Measurements from ENCODE around the gene DNAL4.

- TF ChIP-seq POLR2A (IDR thresholded peaks at IDR 0.05; ENCODE audit: low read depth): no peak
- TF ChIP-seq EP300 (IDR thresholded peaks at IDR 0.05): no peak
- TF ChIP-seq, protein P1, sequence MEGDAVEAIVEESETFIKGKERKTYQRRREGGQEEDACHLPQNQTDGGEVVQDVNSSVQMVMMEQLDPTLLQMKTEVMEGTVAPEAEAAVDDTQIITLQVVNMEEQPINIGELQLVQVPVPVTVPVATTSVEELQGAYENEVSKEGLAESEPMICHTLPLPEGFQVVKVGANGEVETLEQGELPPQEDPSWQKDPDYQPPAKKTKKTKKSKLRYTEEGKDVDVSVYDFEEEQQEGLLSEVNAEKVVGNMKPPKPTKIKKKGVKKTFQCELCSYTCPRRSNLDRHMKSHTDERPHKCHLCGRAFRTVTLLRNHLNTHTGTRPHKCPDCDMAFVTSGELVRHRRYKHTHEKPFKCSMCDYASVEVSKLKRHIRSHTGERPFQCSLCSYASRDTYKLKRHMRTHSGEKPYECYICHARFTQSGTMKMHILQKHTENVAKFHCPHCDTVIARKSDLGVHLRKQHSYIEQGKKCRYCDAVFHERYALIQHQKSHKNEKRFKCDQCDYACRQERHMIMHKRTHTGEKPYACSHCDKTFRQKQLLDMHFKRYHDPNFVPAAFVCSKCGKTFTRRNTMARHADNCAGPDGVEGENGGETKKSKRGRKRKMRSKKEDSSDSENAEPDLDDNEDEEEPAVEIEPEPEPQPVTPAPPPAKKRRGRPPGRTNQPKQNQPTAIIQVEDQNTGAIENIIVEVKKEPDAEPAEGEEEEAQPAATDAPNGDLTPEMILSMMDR (IDR thresholded peaks at IDR 0.05): no peak
Observed at GRCh38 chr22:38735465-38736256, 58.3 kb downstream of the DNAL4 start.

Data from esophagus muscularis mucosa (tissue), 4 donors.